Hepatic stellate cell (primary cell): ENCODE data around the gene ST6GALNAC1.

Experiments
- DNase-seq: peaks from one replicate; pipeline ENCODE4 v3.0.0; 2011; ENCODE audit warnings: low spot score

ST6GALNAC1 gene

DNA sequence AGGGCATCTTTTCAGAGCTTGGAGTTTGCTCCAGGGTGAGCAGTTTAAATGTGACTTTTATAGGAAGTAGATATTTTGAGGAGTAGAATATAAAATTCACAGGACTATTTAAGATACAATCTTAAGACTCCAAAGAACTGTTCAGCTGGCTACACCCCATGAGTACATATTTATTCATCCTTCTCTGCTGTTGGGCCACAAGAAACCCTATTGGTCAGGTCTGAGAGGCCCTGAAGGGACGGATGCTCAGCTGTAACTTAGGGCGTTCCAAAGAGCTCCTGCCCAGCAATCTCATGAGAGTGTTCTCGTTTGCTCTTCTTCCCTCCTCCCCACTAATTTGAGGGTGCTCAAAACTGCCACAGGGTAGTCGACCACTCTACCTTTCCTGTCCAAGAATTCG is 65.2 kb downstream of the ST6GALNAC1 start:
- DNase-seq = no peak

GRCh38 chr17:76577876-76578275 is 65.7 kb downstream of the ST6GALNAC1 start:
- no peak for DNase-seq

DNA sequence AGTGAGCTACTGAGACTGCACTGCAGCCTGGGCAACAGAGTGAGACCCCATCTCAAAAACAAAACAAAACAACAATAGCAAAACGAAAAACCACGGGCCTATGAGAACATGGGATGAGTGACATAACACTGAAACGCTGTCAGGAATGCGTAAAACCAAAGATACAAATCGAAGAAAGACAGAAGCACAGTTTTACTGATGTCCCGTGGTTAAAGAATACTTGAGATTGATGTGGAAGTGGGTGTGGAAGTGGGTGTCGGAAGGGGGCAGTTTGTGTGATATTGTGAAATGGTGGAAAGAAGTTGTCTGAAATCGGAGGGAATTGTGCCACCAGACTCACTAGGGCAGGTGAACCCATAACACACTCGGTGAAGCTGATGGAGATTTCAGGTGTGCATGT is 67.4 kb downstream of the ST6GALNAC1 start:
- DNase-seq = no peak

DNA sequence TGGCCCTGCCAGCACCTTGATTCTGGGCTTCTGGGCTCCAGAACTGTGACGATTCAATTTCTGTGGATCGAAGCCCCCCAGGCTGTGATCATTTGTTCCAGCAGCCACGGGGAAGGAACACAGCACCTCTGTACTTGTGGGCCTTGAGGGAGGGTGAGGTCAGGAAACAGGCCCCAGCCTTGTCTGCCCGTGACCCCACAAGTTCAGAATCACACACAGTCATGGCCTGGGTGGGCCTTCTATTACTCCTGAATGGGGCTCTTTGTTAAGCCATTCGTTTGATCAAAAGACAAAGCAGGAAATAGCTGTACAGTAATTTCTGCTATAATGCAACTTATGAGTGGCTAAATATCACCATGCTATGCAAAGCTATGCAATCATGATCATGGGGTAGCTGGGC is 68.0 kb downstream of the ST6GALNAC1 start:
- DNase-seq = no peak
